Stimulated activated CD4-positive, alpha-beta T cell treated with anti-CD3 and anti-CD28 coated beads, Interleukin-15, amount 100 ng/mL, for 24 hours (primary cell): ENCODE measurements around the gene SOX6.
"Not testable (repeated sequence)": the region's sequence is repeated elsewhere in the genome, so short reads cannot be mapped to it uniquely, and the experiment has no call there.

ENCODE experiments used
- DNase-seq: peaks from one replicate; pipeline ENCODE4 v3.0.0-alpha.2; 2020

Gene SOX6

GRCh38 chr11:16182553-16182952, 173.8 kb downstream of the SOX6 start:
- no peak for DNase-seq

- DNase-seq = no peak
These were observed 175.5 kb downstream of the SOX6 start for GRCh38 chr11:16180868-16181267.

GRCh38 chr11:16179676-16180075, 176.7 kb downstream of the SOX6 start:
- no peak for DNase-seq

- no peak for DNase-seq
These were observed 178.1 kb downstream of the SOX6 start for GRCh38 chr11:16178273-16178672.

GRCh38 chr11:16177688-16178087, 178.7 kb downstream of the SOX6 start:
- no peak for DNase-seq

- DNase-seq = no peak
These were observed 182.5 kb downstream of the SOX6 start for GRCh38 chr11:16173798-16174197.

- no peak for DNase-seq
These were observed 184.5 kb downstream of the SOX6 start for GRCh38 chr11:16171882-16172281.

GRCh38 chr11:16169956-16170847, 186.1 kb downstream of the SOX6 start:
- no peak for DNase-seq

- no peak for DNase-seq
These were observed 186.8 kb downstream of the SOX6 start for GRCh38 chr11:16169541-16169940.

- DNase-seq = no peak
These were observed 188.4 kb downstream of the SOX6 start for GRCh38 chr11:16167706-16168487.

GRCh38 chr11:16166571-16166970, 189.8 kb downstream of the SOX6 start:
- no peak for DNase-seq

- no peak for DNase-seq
These were observed 196.2 kb downstream of the SOX6 start for GRCh38 chr11:16160146-16160545.

GRCh38 chr11:16158426-16158994, 197.8 kb downstream of the SOX6 start:
- no peak for DNase-seq

- no peak for DNase-seq
These were observed 199.0 kb downstream of the SOX6 start for GRCh38 chr11:16157327-16157726.

- DNase-seq = no peak
These were observed 200.9 kb downstream of the SOX6 start for GRCh38 chr11:16155448-16155847.

GRCh38 chr11:16154715-16155396, 201.5 kb downstream of the SOX6 start:
- DNase-seq = no peak

GRCh38 chr11:16153951-16154350, 202.4 kb downstream of the SOX6 start:
- no peak for DNase-seq

- DNase-seq = no peak
These were observed 205.2 kb downstream of the SOX6 start for GRCh38 chr11:16151138-16151537.

GRCh38 chr11:16149476-16149875, 206.9 kb downstream of the SOX6 start:
- DNase-seq = no peak

GRCh38 chr11:16148301-16148931, 207.9 kb downstream of the SOX6 start:
- DNase-seq = no peak

- DNase-seq = not testable (repeated sequence)
These were observed 209.4 kb downstream of the SOX6 start for GRCh38 chr11:16146980-16147379.

- not testable (repeated sequence) for DNase-seq
These were observed 214.7 kb downstream of the SOX6 start for GRCh38 chr11:16141614-16142013.

GRCh38 chr11:16141162-16141561, 215.2 kb downstream of the SOX6 start:
- DNase-seq = not testable (repeated sequence)
